ENCODE measurements around the gene NKAIN1.
"Not testable (repeated sequence)": the region's sequence is repeated elsewhere in the genome, so short reads cannot be mapped to it uniquely, and the experiment has no call there.

Gene NKAIN1

GRCh38 chr1:31239653-31240241 is at the start of gene NKAIN1:
TSS of gene NKAIN1 (minus strand) at chr1:31239887. CDS start at chr1:31239547, 340 bp downstream.
- no peak for DNase-seq

- no peak for DNase-seq
These were observed 49.3 kb upstream of the NKAIN1 start for GRCh38 chr1:31289021-31289420.

- not testable (repeated sequence) for DNase-seq
These were observed 48.1 kb upstream of the NKAIN1 start for GRCh38 chr1:31287791-31288190.

DNA sequence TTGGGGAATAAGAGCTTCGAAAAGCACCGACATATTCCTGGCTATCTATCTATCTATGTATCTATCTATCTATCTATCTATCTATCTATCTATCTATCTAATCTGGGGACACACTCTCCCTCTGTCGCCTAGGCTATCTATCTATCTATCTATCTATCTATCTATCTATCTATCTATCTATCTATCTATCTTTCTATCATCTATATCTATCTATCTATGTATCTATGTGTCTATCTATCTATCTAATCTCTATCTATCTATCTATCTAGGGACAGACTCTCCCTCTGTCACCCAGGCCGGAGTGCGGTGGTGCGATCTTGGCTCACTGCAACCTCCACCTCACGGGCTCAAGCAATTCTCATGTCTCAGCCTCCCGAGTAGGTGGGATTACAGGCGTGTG is 42.7 kb upstream of the NKAIN1 start:
- DNase-seq: not testable (repeated sequence)

DNA sequence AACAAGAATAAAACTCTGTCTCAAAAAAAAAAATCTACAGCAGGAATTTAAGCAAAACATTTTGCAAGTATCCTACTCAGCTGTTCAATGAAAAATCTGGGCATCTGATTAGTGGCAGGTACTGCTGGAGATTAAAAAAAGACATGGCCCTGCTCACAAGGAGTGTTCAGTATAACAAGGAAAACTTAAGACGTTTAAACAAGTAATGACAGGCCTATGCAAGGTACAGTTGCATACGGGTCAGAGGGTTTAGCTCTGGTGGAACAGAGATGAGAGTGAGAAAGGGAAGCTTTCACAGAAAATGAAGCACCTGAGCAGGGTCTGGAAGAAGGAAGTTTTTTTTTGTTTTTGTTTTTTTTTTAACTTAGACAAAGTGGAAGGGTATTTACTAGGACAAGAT is 33.9 kb upstream of the NKAIN1 start:
- DNase-seq: no peak

GRCh38 chr1:31272369-31272768 is 32.7 kb upstream of the NKAIN1 start:
- DNase-seq: no peak

GRCh38 chr1:31266547-31266946 is 26.9 kb upstream of the NKAIN1 start:
- no peak for DNase-seq

- DNase-seq: no peak
These were observed 25.2 kb upstream of the NKAIN1 start for GRCh38 chr1:31264790-31265386.

DNA sequence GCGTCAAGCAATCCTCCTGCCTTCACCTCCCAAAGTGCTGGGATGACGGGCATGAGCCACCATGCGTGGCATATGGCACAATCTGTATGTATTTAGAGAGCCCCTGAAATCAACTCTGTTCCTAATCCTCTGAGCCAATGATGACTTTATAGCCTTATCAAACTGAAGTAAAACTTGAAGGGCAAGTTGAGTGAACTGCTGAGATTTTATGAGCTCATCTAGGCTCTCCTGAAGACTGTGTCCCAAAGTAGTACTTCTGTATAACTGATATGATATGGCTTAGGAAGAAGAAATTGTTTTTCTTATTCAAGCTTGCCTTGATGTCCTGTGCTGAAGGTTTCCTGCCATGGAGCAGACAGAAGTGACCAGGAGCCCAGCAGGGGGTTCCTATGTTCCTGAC is 23.7 kb upstream of the NKAIN1 start:
- no peak for DNase-seq

- not testable (repeated sequence) for DNase-seq
These were observed 22.7 kb upstream of the NKAIN1 start for GRCh38 chr1:31262393-31262792.

GRCh38 chr1:31261916-31262315 is 22.2 kb upstream of the NKAIN1 start:
- no peak for DNase-seq

- DNase-seq: no peak
These were observed 20.1 kb upstream of the NKAIN1 start for GRCh38 chr1:31259746-31260145.

- no peak for DNase-seq
These were observed 18.9 kb upstream of the NKAIN1 start for GRCh38 chr1:31258581-31258980.

GRCh38 chr1:31257213-31257612 is 17.5 kb upstream of the NKAIN1 start:
- DNase-seq: no peak

- no peak for DNase-seq
These were observed 10.2 kb upstream of the NKAIN1 start for GRCh38 chr1:31249854-31250253.

DNA sequence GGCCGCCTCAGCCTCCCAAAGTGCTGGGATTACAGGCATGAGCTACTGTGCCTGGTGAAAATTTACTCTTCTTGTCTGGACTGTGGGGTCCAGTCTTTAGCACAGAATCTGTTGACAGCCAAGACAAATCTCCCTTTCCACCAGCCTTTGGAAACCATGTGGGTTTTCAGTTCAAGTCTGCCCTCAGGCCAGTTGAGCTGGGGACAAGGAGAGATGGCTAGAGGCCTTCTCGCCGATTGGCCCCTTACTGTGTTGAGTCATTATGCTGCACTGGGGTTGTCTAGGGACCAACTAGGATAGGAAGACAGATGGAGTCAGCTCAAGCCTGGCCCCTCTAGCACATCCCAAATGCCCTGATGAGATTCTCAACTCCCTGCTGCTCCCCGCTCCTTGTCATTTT is 8.6 kb upstream of the NKAIN1 start:
- DNase-seq: no peak

DNA sequence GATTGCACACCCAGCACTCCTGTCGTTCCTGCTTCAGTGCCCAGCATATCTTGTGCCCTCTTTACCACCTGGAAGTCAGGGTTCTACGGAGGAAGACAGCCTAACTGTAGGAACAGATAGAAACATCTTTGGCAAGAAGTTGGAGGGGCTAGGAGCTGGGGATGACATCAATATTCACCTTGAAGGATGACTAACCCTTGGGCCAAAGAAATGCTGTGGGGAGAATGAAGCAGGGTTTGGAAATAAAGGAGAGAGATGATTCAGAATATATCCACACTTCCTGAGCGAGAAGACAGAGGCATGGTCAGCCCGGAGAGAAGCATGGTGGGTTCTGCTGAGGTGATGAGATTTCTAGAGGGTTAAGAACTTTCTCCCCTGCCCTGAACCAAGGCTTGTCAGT is 4.6 kb upstream of the NKAIN1 start:
- no peak for DNase-seq

DNA sequence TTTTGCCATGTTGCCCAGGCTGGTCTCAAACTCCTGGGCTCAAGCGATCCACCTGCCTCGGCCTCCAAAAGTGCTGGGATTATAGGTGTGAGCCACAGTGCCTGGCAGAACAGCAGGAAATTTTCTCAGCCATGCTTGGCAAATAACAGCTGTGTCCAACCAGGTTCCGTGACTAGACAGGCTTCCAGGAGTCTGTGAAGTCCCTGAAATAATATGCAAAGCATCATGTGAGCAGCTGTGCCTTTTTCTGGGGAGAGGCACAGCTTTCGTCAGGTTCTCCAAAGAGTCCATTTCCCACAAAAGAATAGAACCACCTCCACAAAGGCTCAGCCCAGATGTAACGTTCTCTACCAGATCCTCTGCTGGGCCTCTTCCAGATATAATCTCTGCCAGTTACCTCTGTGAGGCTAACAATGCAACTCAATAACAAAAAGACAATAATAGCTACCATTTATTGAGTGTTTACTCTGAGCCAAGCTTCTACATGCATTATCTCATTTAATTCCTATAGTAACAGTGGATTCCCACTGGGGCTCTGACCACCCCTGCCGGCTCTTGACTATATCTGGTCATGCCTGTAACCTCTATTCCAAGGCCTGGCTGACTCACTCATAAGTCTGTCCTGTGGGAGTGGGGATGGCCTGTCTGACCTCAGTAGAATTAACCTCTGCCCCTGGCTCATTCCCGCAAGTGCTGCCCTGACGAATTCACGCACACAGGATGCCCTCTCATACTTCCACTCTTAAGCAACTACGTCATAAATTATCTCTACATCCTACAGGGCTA is 4.0 kb upstream of the NKAIN1 start:
- DNase-seq: no peak

DNA sequence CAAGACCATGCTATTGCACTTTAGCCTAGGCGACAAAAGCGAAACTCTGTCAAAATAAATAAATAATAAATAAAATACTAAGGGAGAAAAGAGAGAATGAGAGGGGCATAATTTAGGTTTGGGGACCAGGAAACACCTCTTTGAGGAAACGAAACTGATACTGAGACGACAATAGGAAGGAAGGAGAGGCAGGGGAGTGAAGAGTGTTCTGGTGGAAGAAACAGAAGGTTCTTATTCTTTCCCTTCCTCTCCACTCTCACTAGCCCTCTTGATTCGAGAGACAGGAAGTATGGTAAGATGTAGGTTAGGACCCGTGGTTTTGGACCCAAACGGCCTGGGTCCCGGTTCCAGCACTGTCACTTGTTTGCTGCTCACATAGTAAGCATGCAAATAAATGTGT is 1.6 kb upstream of the NKAIN1 start:
- DNase-seq: no peak

GRCh38 chr1:31238986-31239613 is 587 bp downstream of the NKAIN1 start:
- no peak for DNase-seq

GRCh38 chr1:31238612-31238985 is 1.1 kb downstream of the NKAIN1 start:
- DNase-seq: no peak

GRCh38 chr1:31234870-31235269 is 4.8 kb downstream of the NKAIN1 start:
- DNase-seq: no peak

- no peak for DNase-seq
These were observed 5.5 kb downstream of the NKAIN1 start for GRCh38 chr1:31234123-31234708.

- DNase-seq: no peak
These were observed 7.0 kb downstream of the NKAIN1 start for GRCh38 chr1:31232689-31233088.
